ENCODE data around the gene DNAH1.

Gene DNAH1

GRCh38 chr3:52370531-52370930 lies 54.4 kb downstream of the DNAH1 start:
- no peak for DNase-seq (ENCODE audit: low read depth)
- no peak for TF ChIP-seq CTCF (conservative IDR thresholded peaks at IDR 0.05; ENCODE audit: low read depth, low read length)

GRCh38 chr3:52372822-52373504 lies 56.8 kb downstream of the DNAH1 start:
- DNase-seq (ENCODE audit: low read depth) = no peak
- TF ChIP-seq CTCF (conservative IDR thresholded peaks at IDR 0.05; ENCODE audit: low read depth, low read length) = no peak
- no peak overlapping the region for H3K4me3 ChIP-seq (ENCODE audit: low read length)

More at GRCh38 chr3:52370531-52370930, 54.4 kb downstream of the DNAH1 start:
- H3K4me3 ChIP-seq (ENCODE audit: low read length) = no peak overlapping the region

- no peak overlapping the region for H3K4me3 ChIP-seq (ENCODE audit: low read length)
- no peak for DNase-seq (ENCODE audit: low read depth)
- TF ChIP-seq CTCF (conservative IDR thresholded peaks at IDR 0.05; ENCODE audit: low read depth, low read length) = no peak
Observed at GRCh38 chr3:52373676-52374075, 57.6 kb downstream of the DNAH1 start.

GRCh38 chr3:52374173-52374572 lies 58.1 kb downstream of the DNAH1 start:
- no peak for DNase-seq (ENCODE audit: low read depth)
- no peak overlapping the region for H3K4me3 ChIP-seq (ENCODE audit: low read length)
- TF ChIP-seq CTCF (conservative IDR thresholded peaks at IDR 0.05; ENCODE audit: low read depth, low read length) = no peak

GRCh38 chr3:52379610-52380009 lies 63.5 kb downstream of the DNAH1 start:
- no peak for TF ChIP-seq CTCF (conservative IDR thresholded peaks at IDR 0.05; ENCODE audit: low read depth, low read length)
- H3K4me3 ChIP-seq (ENCODE audit: low read length) = no peak overlapping the region
- no peak for DNase-seq (ENCODE audit: low read depth)

GRCh38 chr3:52380023-52380422 lies 63.9 kb downstream of the DNAH1 start:
- no peak for TF ChIP-seq CTCF (conservative IDR thresholded peaks at IDR 0.05; ENCODE audit: low read depth, low read length)
- no peak for DNase-seq (ENCODE audit: low read depth)
- no peak overlapping the region for H3K4me3 ChIP-seq (ENCODE audit: low read length)

GRCh38 chr3:52381623-52382022 lies 65.5 kb downstream of the DNAH1 start:
- TF ChIP-seq CTCF (conservative IDR thresholded peaks at IDR 0.05; ENCODE audit: low read depth, low read length) = no peak
- no peak for DNase-seq (ENCODE audit: low read depth)
- no peak overlapping the region for H3K4me3 ChIP-seq (ENCODE audit: low read length)

All from retinal pigment epithelial cell (primary cell).